Adrenal gland (tissue), 5 donors: ENCODE results near the gene CNTNAP2.

ENCODE experiments used
- POLR2A ChIP-seq, 2 donors: fragments of 450-650 bp; IDR thresholded peaks; one replicate each; pipeline ENCODE4 v1.6.1; 2017; ENCODE audit warnings: antibody characterized with exemption in 2 of 2, mild to moderate bottlenecking in 2 of 2, moderate library complexity in 1 of 2
- TF ChIP-seq, protein P1 (sequence below), 6 experiments: fragments of 450-650 bp in 4 of 6; fragments of 200-600 bp in 2 of 6; sonication (generic) in 1 of 6; IDR thresholded peaks; 1 replicate in 5 of 6; 2 replicates in 1 of 6; pipeline versions ENCODE4 v1.5.1 to v1.8.0; 2016 to 2021; ENCODE audit warnings: antibody characterized with exemption in 6 of 6, mild to moderate bottlenecking in 2 of 6, moderate library complexity in 1 of 6
- donor health status: DM: no; HTN: no; CAD: no.

DNA sequence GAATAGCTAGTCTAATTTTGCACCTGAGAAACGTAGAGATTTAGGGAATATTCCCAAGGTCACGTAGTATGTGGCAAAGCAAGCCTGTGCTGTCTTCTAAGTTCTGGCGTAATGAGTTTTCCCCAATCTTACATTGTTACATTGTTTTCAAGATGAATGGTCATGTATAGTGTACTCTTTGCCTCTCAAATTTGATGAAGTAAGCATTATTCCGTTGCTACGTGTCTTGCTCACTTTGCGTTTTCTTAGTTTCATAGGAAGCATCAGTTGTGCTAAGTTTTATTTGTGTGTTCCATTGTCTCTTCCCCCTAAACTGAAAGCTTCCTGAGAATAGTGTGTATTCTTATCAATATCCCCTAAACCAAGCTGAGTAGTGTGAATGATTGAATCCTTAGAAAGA is 1836.3 kb downstream of the CNTNAP2 start:
- TF ChIP-seq, protein P1, sequence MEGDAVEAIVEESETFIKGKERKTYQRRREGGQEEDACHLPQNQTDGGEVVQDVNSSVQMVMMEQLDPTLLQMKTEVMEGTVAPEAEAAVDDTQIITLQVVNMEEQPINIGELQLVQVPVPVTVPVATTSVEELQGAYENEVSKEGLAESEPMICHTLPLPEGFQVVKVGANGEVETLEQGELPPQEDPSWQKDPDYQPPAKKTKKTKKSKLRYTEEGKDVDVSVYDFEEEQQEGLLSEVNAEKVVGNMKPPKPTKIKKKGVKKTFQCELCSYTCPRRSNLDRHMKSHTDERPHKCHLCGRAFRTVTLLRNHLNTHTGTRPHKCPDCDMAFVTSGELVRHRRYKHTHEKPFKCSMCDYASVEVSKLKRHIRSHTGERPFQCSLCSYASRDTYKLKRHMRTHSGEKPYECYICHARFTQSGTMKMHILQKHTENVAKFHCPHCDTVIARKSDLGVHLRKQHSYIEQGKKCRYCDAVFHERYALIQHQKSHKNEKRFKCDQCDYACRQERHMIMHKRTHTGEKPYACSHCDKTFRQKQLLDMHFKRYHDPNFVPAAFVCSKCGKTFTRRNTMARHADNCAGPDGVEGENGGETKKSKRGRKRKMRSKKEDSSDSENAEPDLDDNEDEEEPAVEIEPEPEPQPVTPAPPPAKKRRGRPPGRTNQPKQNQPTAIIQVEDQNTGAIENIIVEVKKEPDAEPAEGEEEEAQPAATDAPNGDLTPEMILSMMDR (IDR thresholded peaks at IDR 0.05), result no peak
- TF ChIP-seq POLR2A (IDR thresholded peaks at IDR 0.05), result no peak
